ENCODE data around the gene GPC4.

GPC4 gene

GRCh38 chrX:133389975-133390374 is 25.3 kb downstream of the GPC4 start:
- H3K4me3 ChIP-seq (replicated peaks; ENCODE audit: low read depth, low read length) = no peak overlapping the region
- no peak for DNase-seq (ENCODE audit: low read depth)
- TF ChIP-seq, protein P1, sequence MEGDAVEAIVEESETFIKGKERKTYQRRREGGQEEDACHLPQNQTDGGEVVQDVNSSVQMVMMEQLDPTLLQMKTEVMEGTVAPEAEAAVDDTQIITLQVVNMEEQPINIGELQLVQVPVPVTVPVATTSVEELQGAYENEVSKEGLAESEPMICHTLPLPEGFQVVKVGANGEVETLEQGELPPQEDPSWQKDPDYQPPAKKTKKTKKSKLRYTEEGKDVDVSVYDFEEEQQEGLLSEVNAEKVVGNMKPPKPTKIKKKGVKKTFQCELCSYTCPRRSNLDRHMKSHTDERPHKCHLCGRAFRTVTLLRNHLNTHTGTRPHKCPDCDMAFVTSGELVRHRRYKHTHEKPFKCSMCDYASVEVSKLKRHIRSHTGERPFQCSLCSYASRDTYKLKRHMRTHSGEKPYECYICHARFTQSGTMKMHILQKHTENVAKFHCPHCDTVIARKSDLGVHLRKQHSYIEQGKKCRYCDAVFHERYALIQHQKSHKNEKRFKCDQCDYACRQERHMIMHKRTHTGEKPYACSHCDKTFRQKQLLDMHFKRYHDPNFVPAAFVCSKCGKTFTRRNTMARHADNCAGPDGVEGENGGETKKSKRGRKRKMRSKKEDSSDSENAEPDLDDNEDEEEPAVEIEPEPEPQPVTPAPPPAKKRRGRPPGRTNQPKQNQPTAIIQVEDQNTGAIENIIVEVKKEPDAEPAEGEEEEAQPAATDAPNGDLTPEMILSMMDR (IDR thresholded peaks at IDR 0.05; ENCODE audit: low read length, missing control alignments) = no peak

- DNase-seq (ENCODE audit: low read depth) = no peak
- TF ChIP-seq, protein P1 (IDR thresholded peaks at IDR 0.05; ENCODE audit: low read length, missing control alignments) = no peak
- no peak overlapping the region for H3K4me3 ChIP-seq (replicated peaks; ENCODE audit: low read depth, low read length)
These were observed 30.8 kb downstream of the GPC4 start for GRCh38 chrX:133384454-133384853.

DNA sequence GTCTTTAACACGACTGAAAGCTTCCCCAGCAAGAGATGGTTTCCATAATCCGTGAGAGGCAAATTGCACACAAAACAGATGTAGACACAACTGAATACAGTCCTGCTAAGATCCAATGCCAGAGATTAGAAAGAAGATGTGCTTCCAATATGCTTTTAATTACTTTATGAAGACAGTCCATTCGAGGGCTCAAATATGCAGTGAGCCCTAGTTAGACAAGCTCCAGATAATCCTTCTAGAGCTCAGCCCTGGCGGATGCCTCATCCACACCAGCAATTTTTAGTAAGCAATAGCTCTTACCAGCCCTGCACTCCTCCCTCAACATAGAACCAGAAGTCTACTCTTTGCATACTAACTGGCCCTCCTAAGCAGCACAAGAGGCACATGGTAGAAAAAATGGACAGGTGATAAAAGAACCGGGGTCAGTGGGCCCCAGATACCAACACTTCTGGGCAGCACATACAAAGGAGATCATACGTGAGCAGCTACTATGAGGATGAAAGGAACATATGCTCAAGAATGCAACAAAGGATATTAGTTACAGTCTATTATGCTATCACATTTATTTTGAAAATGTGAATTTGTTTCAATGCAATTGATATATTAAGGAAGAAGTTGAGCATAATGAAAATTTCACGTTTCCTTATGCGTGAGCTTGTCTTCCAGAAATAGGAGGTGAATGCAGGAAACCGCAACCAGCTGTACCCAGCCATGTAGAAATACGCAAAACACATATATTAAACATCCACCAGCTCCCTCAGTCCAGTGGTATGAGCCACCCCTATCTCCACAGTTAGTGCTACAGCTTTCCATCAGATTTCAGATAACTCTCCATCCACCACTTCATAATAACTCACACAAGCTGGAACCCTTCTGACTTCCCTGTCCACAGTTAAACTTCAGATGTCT is 34.3 kb downstream of the GPC4 start:
- TF ChIP-seq, protein P1 (IDR thresholded peaks at IDR 0.05; ENCODE audit: low read length, missing control alignments) = no peak
- no peak for DNase-seq (ENCODE audit: low read depth)
- H3K4me3 ChIP-seq (replicated peaks; ENCODE audit: low read depth, low read length) = no peak overlapping the region

DNA sequence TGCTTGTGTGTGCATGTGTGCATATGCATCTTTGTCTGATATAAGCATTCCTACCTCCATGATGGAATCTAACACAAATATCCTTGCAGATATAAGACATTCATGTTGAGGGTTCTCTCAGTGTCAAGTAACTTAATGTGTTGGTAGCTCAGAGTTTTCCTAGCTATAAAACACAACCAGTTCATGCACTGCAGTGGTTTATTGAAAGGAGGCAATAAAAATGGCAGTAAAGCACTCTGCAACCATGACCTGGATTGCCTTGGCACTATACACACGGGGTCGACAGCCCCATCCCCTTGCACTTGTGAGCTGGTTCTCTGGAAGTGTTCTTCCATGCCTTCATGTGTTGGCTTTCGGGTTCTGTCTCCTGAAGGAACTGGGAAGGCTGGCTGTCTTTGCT is 38.9 kb downstream of the GPC4 start:
- H3K4me3 ChIP-seq (replicated peaks; ENCODE audit: low read depth, low read length) = no peak overlapping the region
- DNase-seq (ENCODE audit: low read depth) = no peak
- TF ChIP-seq, protein P1 (IDR thresholded peaks at IDR 0.05; ENCODE audit: low read length, missing control alignments) = no peak

DNA sequence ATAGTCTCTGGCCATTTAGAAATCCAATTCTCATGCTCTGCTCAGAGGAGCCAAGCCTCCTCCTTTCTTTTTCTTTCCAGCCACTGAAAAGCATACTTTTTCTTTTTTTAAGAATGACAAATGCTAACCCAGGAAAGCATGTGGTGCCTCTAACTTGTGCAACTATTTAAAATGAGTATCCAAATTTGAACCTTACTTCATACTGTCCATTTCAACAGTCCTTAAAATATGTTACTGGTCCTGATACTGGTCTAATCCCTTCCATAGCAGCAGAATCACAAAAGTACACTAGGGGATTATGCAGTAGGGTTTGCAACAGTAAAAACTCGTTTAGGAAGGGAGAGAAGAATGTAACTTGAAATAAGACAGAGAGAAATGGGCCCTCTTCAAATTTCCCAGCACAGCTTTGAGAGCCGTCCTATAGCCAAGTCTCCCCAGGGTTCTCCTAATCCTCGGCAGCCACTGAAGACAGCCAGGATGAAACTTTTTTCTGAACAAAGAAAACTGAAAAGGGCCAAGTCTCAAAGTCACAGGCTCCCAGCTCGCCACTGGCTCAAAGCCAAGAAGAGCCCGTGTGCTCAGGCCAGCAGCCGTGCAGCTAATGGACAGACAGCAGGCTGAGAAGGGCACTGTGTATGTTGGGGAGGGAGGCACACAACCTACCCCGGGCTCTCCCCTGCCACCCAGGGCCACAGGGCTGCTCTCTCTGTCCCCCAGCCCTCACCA is 39.5 kb downstream of the GPC4 start:
- DNase-seq (ENCODE audit: low read depth) = no peak
- no peak overlapping the region for H3K4me3 ChIP-seq (replicated peaks; ENCODE audit: low read depth, low read length)
- TF ChIP-seq, protein P1 (IDR thresholded peaks at IDR 0.05; ENCODE audit: low read length, missing control alignments) = no peak

- DNase-seq (ENCODE audit: low read depth) = no peak
- H3K4me3 ChIP-seq (replicated peaks; ENCODE audit: low read depth, low read length) = no peak overlapping the region
- TF ChIP-seq, protein P1 (IDR thresholded peaks at IDR 0.05; ENCODE audit: low read length, missing control alignments) = no peak
These were observed 40.4 kb downstream of the GPC4 start for GRCh38 chrX:133374874-133375387.

All from fibroblast of pulmonary artery (primary cell).